GM18507 (cell line): ENCODE results near the gene DHX29.
"Not testable (repeated sequence)": the region's sequence is repeated elsewhere in the genome, so short reads cannot be mapped to it uniquely, and the experiment has no call there.

Source experiments
- DNase-seq: peaks from one replicate; pipeline ENCODE4 v3.0.0; 2011; ENCODE audit warnings: low read depth; ENCODE audit not compliant: insufficient read length; ENCODE audit errors: extremely low spot score
- FAIRE-seq: peaks from 2 replicates; lab custom pipeline; 2011; peaks lifted over from hg19 to GRCh38; lab: Jason Lieb, UNC

DHX29 gene

GRCh38 chr5:55307383-55308253 lies at the start of gene DHX29, which contains the start of gene MTREX:
Gene DHX29, minus strand, starts transcription at chr5:55307694. Its CDS starts 121 bp downstream, at chr5:55307573.
Gene MTREX, plus strand, starts transcription at chr5:55307989. Its CDS starts 25 bp downstream, at chr5:55308014.
- peak; percentile 94 for FAIRE-seq

GRCh38 chr5:55356896-55357295 lies 49.4 kb upstream of the DHX29 start:
- FAIRE-seq: no peak
- no peak for DNase-seq

More at GRCh38 chr5:55307383-55308253, at the start of gene DHX29, which contains the start of gene MTREX:
- DNase-seq: peak; percentile 78

- DNase-seq (no peak), FAIRE-seq (no peak)
These were observed 43.3 kb upstream of the DHX29 start for GRCh38 chr5:55350754-55351153.

- no peak for DNase-seq
- no peak for FAIRE-seq
These were observed 40.3 kb upstream of the DHX29 start for GRCh38 chr5:55347786-55348185.

GRCh38 chr5:55345327-55345726 lies 37.8 kb upstream of the DHX29 start:
- FAIRE-seq: no peak

GRCh38 chr5:55344392-55344992 lies 37.0 kb upstream of the DHX29 start:
- peak; percentile 62 for FAIRE-seq
- DNase-seq: no peak

More at GRCh38 chr5:55345327-55345726, 37.8 kb upstream of the DHX29 start:
- no peak for DNase-seq

GRCh38 chr5:55343609-55344008 lies 36.1 kb upstream of the DHX29 start:
- DNase-seq (no peak), FAIRE-seq (no peak)

- DNase-seq: no peak
- FAIRE-seq: no peak
These were observed 35.6 kb upstream of the DHX29 start for GRCh38 chr5:55343107-55343506.

GRCh38 chr5:55338810-55339243 lies 31.3 kb upstream of the DHX29 start:
- DNase-seq (no peak), FAIRE-seq (peak; percentile 77)

- DNase-seq (no peak), FAIRE-seq (no peak)
These were observed 30.7 kb upstream of the DHX29 start for GRCh38 chr5:55338092-55338613.

- FAIRE-seq (no peak), DNase-seq (no peak)
These were observed 26.3 kb upstream of the DHX29 start for GRCh38 chr5:55333811-55334210.

GRCh38 chr5:55333017-55333416 lies 25.5 kb upstream of the DHX29 start:
- DNase-seq: no peak
- no peak for FAIRE-seq

- DNase-seq (no peak), FAIRE-seq (no peak)
These were observed 23.8 kb upstream of the DHX29 start for GRCh38 chr5:55331321-55331720.

GRCh38 chr5:55327281-55327680 lies 19.8 kb upstream of the DHX29 start:
- FAIRE-seq: no peak
- DNase-seq: no peak

- DNase-seq (no peak), FAIRE-seq (no peak)
These were observed 18.1 kb upstream of the DHX29 start for GRCh38 chr5:55325621-55326020.

GRCh38 chr5:55324815-55325418 lies 17.4 kb upstream of the DHX29 start:
- FAIRE-seq: peak; percentile 91

GRCh38 chr5:55324006-55324405 lies 16.5 kb upstream of the DHX29 start:
- no peak for DNase-seq
- FAIRE-seq: no peak

More at GRCh38 chr5:55324815-55325418, 17.4 kb upstream of the DHX29 start:
- no peak for DNase-seq

- FAIRE-seq (no peak), DNase-seq (no peak)
These were observed 13.1 kb upstream of the DHX29 start for GRCh38 chr5:55320571-55320970.

- DNase-seq: no peak
These were observed 12.0 kb upstream of the DHX29 start for GRCh38 chr5:55319491-55319890.

GRCh38 chr5:55318237-55318636 lies 10.7 kb upstream of the DHX29 start:
- DNase-seq, FAIRE-seq: not testable (repeated sequence)

More at GRCh38 chr5:55319491-55319890, 12.0 kb upstream of the DHX29 start:
- no peak for FAIRE-seq
